HL-60 (cell line): ENCODE data around the gene SNX27.
"Not testable (repeated sequence)": the region's sequence is repeated elsewhere in the genome, so short reads cannot be mapped to it uniquely, and the experiment has no call there.

Source experiments
- DNase-seq, 2 experiments: peaks; one replicate each; pipeline ENCODE4 v3.0.0-alpha.2; 2010 to 2020; ENCODE audit warnings: low read depth in 1 of 2, low spot score in 1 of 2
- H3K27ac ChIP-seq: fragments of 250-450 bp; sonication (Bioruptor Pico); replicated peaks from 2 replicates; pipeline ENCODE4 v1.5.1; 2020; ENCODE audit warnings: mild to moderate bottlenecking, moderate library complexity
- H3K27me3 ChIP-seq: fragments of 250-450 bp; sonication (Bioruptor Pico); 2 replicates; pipeline ENCODE4 v1.5.1; 2021; ENCODE audit warnings: mild to moderate bottlenecking, moderate library complexity; ENCODE audit not compliant: insufficient read depth, poor library complexity, severe bottlenecking
- H3K4me3 ChIP-seq: replicated peaks from 2 replicates; pipeline ENCODE4 v1.5.1; 2011; ENCODE audit warnings: mild to moderate bottlenecking, control low read depth, low read length; ENCODE audit not compliant: insufficient read depth
- CTCF ChIP-seq: IDR thresholded peaks from one replicate; pipeline ENCODE4 v1.5.1; 2011; ENCODE audit warnings: low read length, control low read depth, inconsistent platforms; ENCODE audit not compliant: insufficient read depth
- GABPA ChIP-seq: IDR thresholded peaks from 2 replicates; pipeline ENCODE4 v1.6.1; 2012; ENCODE audit warnings: low read depth
- POLR2AphosphoS5 ChIP-seq: IDR thresholded peaks from 2 replicates; pipeline ENCODE4 v1.6.1; 2012; ENCODE audit warnings: low read depth
- REST ChIP-seq: IDR thresholded peaks from 2 replicates; pipeline ENCODE4 v1.6.1; 2012; ENCODE audit warnings: low read depth; ENCODE audit not compliant: insufficient replicate concordance
- SPI1 ChIP-seq: IDR thresholded peaks from 2 replicates; pipeline ENCODE4 v1.6.1; 2012; ENCODE audit warnings: low read depth, mild to moderate bottlenecking, borderline replicate concordance

Gene SNX27

GRCh38 chr1:151729966-151730291 lies 118.1 kb downstream of the SNX27 start:
- DNase-seq: no peak
- no peak for TF ChIP-seq REST
- TF ChIP-seq GABPA: no peak
- no peak for TF ChIP-seq POLR2AphosphoS5
- TF ChIP-seq SPI1: no peak
- TF ChIP-seq CTCF: no peak
- H3K27me3 ChIP-seq: peaks cover 2% of the 10 kb centered on the region
- H3K4me3 ChIP-seq: no peak overlapping the region
- no peak overlapping the region for H3K27ac ChIP-seq

GRCh38 chr1:151733126-151733525 lies 121.3 kb downstream of the SNX27 start:
- TF ChIP-seq GABPA (no peak), REST (no peak), SPI1 (no peak), POLR2AphosphoS5 (no peak), CTCF (no peak)
- H3K27me3 ChIP-seq: no peaks in the 10 kb centered on the region
- no peak overlapping the region for H3K4me3 ChIP-seq
- DNase-seq: no peak
- H3K27ac ChIP-seq: no peak overlapping the region

GRCh38 chr1:151733995-151734394 lies 122.1 kb downstream of the SNX27 start:
- not testable (repeated sequence) for H3K27me3 ChIP-seq, DNase-seq, H3K4me3 ChIP-seq, H3K27ac ChIP-seq

GRCh38 chr1:151737026-151737425 lies 125.2 kb downstream of the SNX27 start:
- Histone ChIP-seq H3K27me3 (no peaks in the 10 kb centered on the region), H3K4me3 (no peak overlapping the region), H3K27ac (no peak overlapping the region)
- TF ChIP-seq REST (no peak), POLR2AphosphoS5 (no peak), GABPA (no peak), CTCF (no peak), SPI1 (no peak)
- no peak for DNase-seq
